Peyer's patch (tissue), 4 donors: ENCODE data around the gene GSTM4. TPM values are rescaled to one million over a fixed set of nuclear protein-coding genes. Genes with fewer than 3 reads are reported as not detected.
A peak's percentile ranks its signal among the peaks of the same experiment; 100 is the strongest.

ENCODE experiments used
- DNase-seq, 3 donors: peaks; one replicate each; pipeline ENCODE4 v3.0.0-alpha.2; 2017 to 2019
- H3K27ac ChIP-seq, 4 donors: fragments of 200-600 bp; sonication (generic); one replicate each; pipeline ENCODE4 v1.5.1; 2016 to 2019
- H3K27me3 ChIP-seq, 2 donors: fragments of 200-600 bp; sonication (generic); one replicate each; pipeline ENCODE4 v1.5.1; 2019
- H3K36me3 ChIP-seq, 3 donors: fragments of 200-600 bp; sonication (generic); one replicate each; pipeline ENCODE4 v1.5.1; 2016 to 2019
- H3K4me1 ChIP-seq, 4 donors: fragments of 200-600 bp; sonication (generic); one replicate each; pipeline ENCODE4 v1.5.1; 2016 to 2019
- H3K4me3 ChIP-seq, 4 donors: fragments of 200-600 bp; sonication (generic); 1 replicate in 3 of 4; 2 replicates in 1 of 4; pipeline ENCODE4 v1.5.1; 2016 to 2019; ENCODE audit warnings: mild to moderate bottlenecking in 1 of 4
- H3K9me3 ChIP-seq, 4 donors: fragments of 200-600 bp; sonication (generic); one replicate each; pipeline ENCODE4 v1.5.1; 2016 to 2019; ENCODE audit warnings: mild to moderate bottlenecking in 1 of 4
- POLR2A ChIP-seq, 2 donors: fragments of 450-650 bp; IDR thresholded peaks; one replicate each; pipeline ENCODE4 v1.5.1; 2017; ENCODE audit warnings: antibody characterized with exemption in 2 of 2, mild to moderate bottlenecking in 2 of 2, moderate library complexity in 2 of 2
- total RNA-seq, 4 donors: library from RNA; depleted of rRNA; stranded (reverse); fragments of >200 nt; gene quantifications; one replicate each; pipeline ENCODE4 v1.1.0, GENCODE V29; 2016
- TF ChIP-seq, protein P1 (sequence below), 6 experiments: fragments of 450-650 bp in 4 of 6; fragments of 200-600 bp in 2 of 6; sonication (generic) in 1 of 6; IDR thresholded peaks; one replicate each; pipeline ENCODE4 v1.5.1; 2017 to 2019; ENCODE audit warnings: antibody characterized with exemption in 6 of 6, mild to moderate bottlenecking in 3 of 6, moderate library complexity in 1 of 6

Gene GSTM4
- total RNA-seq, 4 donors from 2014 or later: 76.7 to 276 (median 228) TPM

DNA sequence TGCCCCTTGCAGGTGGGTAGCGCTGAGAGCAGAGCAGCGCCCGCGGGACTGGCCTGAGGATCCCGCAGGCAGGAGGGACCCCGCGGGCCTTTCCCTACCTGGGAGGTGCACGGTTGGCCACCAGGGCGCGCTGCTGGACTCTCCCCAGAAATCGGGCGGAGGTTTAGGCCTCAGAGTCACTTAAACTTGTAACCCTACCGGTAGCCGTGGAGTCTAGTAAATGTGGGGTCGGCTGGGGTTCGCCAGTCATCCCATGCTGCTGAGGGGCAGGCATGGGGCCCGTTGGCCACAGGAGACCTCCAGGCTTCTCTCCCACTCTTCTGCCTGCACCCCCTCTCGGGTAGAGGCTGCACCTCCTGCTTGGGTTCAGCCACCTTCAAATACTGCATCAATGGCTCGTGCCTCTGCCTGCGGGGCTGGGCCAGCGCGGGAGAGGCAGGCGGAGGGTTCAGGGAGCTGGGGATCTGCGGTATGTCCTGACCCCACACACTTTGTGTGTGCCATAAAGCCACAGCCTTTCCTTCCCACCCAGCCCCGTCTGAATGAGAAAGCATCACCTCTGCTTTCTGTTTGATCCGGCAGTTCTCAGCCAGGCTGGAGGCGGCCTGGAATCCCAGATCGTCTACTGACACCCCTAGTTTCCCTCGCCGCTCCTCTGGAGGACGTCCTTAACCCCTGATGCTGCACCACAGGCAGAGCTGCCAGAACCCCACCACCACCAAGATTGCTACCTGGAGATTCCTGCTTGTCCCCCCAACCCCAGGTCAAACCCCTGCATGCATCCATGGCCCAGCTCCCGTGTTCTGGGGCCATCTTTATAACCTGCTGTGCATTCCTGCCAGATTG, 12.3 kb upstream of the GSTM4 start:
- Histone ChIP-seq H3K36me3 (no peaks in the 10 kb centered on the region), H3K4me3 (no peak overlapping the region), H3K27me3 (no peaks in the 10 kb centered on the region), H3K9me3 (no peaks in the 10 kb centered on the region), H3K4me1 (peaks cover 0 to 9% (median 4%) of the 10 kb centered on the region in 4 donors), H3K27ac (no peak overlapping the region)
- no peak for TF ChIP-seq POLR2A (IDR thresholded peaks at IDR 0.05)
- TF ChIP-seq, protein P1, sequence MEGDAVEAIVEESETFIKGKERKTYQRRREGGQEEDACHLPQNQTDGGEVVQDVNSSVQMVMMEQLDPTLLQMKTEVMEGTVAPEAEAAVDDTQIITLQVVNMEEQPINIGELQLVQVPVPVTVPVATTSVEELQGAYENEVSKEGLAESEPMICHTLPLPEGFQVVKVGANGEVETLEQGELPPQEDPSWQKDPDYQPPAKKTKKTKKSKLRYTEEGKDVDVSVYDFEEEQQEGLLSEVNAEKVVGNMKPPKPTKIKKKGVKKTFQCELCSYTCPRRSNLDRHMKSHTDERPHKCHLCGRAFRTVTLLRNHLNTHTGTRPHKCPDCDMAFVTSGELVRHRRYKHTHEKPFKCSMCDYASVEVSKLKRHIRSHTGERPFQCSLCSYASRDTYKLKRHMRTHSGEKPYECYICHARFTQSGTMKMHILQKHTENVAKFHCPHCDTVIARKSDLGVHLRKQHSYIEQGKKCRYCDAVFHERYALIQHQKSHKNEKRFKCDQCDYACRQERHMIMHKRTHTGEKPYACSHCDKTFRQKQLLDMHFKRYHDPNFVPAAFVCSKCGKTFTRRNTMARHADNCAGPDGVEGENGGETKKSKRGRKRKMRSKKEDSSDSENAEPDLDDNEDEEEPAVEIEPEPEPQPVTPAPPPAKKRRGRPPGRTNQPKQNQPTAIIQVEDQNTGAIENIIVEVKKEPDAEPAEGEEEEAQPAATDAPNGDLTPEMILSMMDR (IDR thresholded peaks at IDR 0.05): peak; percentile 64 to 90 (median 86)
- DNase-seq: peak; percentile 83 to 95 (median 92)

GRCh38 chr1:109644670-109645069, 11.2 kb upstream of the GSTM4 start:
- Histone ChIP-seq H3K36me3 (no peaks in the 10 kb centered on the region), H3K9me3 (no peaks in the 10 kb centered on the region), H3K27ac (no peak overlapping the region), H3K4me1 (peaks cover 0 to 9% (median 4%) of the 10 kb centered on the region in 4 donors), H3K4me3 (no peak overlapping the region), H3K27me3 (no peaks in the 10 kb centered on the region)
- TF ChIP-seq, protein P1 (IDR thresholded peaks at IDR 0.05): no peak
- TF ChIP-seq POLR2A (IDR thresholded peaks at IDR 0.05): no peak
- DNase-seq: no peak

GRCh38 chr1:109649491-109649914, 6.4 kb upstream of the GSTM4 start:
- Histone ChIP-seq H3K27ac (no peak overlapping the region), H3K4me3 (no peak overlapping the region), H3K9me3 (no peaks in the 10 kb centered on the region), H3K4me1 (peaks cover 0 to 4% (median 0%) of the 10 kb centered on the region in 4 donors), H3K36me3 (no peaks in the 10 kb centered on the region), H3K27me3 (no peaks in the 10 kb centered on the region)
- no peak for TF ChIP-seq POLR2A (IDR thresholded peaks at IDR 0.05)
- TF ChIP-seq, protein P1 (IDR thresholded peaks at IDR 0.05): peak in 2 of 6 experiments; percentile 1 to 5
- DNase-seq: no peak

GRCh38 chr1:109650609-109651008, 5.3 kb upstream of the GSTM4 start:
- DNase-seq: no peak
- peaks cover 0 to 6% (median 3%) of the 10 kb centered on the region in 4 donors for H3K4me1 ChIP-seq
- no peaks in the 10 kb centered on the region for H3K36me3 ChIP-seq
- no peak overlapping the region for H3K4me3 ChIP-seq
- TF ChIP-seq, protein P1 (IDR thresholded peaks at IDR 0.05): no peak
- TF ChIP-seq POLR2A (IDR thresholded peaks at IDR 0.05): no peak
- H3K9me3 ChIP-seq: no peaks in the 10 kb centered on the region
- H3K27me3 ChIP-seq: no peaks in the 10 kb centered on the region
- no peak overlapping the region for H3K27ac ChIP-seq

GRCh38 chr1:109652402-109652801, 3.5 kb upstream of the GSTM4 start:
- H3K36me3 ChIP-seq: no peaks in the 10 kb centered on the region
- TF ChIP-seq POLR2A (IDR thresholded peaks at IDR 0.05): no peak
- TF ChIP-seq, protein P1 (IDR thresholded peaks at IDR 0.05): no peak
- H3K9me3 ChIP-seq: no peaks in the 10 kb centered on the region
- H3K27ac ChIP-seq: peak overlapping the region in 2 of 4 donors; percentile 10 to 48
- no peaks in the 10 kb centered on the region for H3K27me3 ChIP-seq
- no peak for DNase-seq
- no peak overlapping the region for H3K4me3 ChIP-seq
- peaks cover 0 to 17% (median 3%) of the 10 kb centered on the region in 4 donors for H3K4me1 ChIP-seq
